GM12878 (cell line): Measurements from ENCODE around the gene AFG1L. TPM values are rescaled to one million over a fixed set of nuclear protein-coding genes. Genes with fewer than 3 reads are reported as not detected.
A peak's percentile ranks its signal among the peaks of the same experiment; 100 is the strongest.

Experiments used
- ATF7 ChIP-seq: fragments of 450-650 bp; IDR thresholded peaks from 2 replicates; pipeline ENCODE4 v1.6.1; 2016; ENCODE audit warnings: low read depth, mild to moderate bottlenecking
- BCL3 ChIP-seq: IDR thresholded peaks from 2 replicates; pipeline ENCODE4 v1.6.1; 2011; ENCODE audit warnings: borderline replicate concordance, low read depth, mild to moderate bottlenecking, moderate library complexity, low read length; ENCODE audit not compliant: insufficient read depth, poor library complexity, severe bottlenecking
- CBX3 ChIP-seq: fragments of 200-600 bp; sonication (generic); IDR thresholded peaks from 2 replicates; pipeline ENCODE4 v1.6.1; 2016; ENCODE audit warnings: low read depth, borderline replicate concordance
- CEBPZ ChIP-seq: fragments of 150-350 bp; IDR thresholded peaks from 2 replicates; pipeline ENCODE4 v1.6.1; 2016; ENCODE audit warnings: low read depth, low read length
- CTCF ChIP-seq, 3 experiments: IDR thresholded peaks in 2 of 3; conservative IDR thresholded peaks in 1 of 3; 2 replicates each; pipeline ENCODE4 v1.5.1; 2011; ENCODE audit warnings: low read depth in 3 of 3, low read length in 3 of 3, mild to moderate bottlenecking in 3 of 3, control low read depth in 2 of 3, moderate library complexity in 2 of 3, inconsistent platforms in 1 of 3, mixed read lengths in 1 of 3; ENCODE audit not compliant: control insufficient read depth in 2 of 3, insufficient read depth in 1 of 3; ENCODE audit errors: extremely low read depth in 1 of 3
- DPF2 ChIP-seq: fragments of 450-650 bp; IDR thresholded peaks from 2 replicates; pipeline ENCODE4 v1.6.1; 2017; ENCODE audit warnings: mild to moderate bottlenecking
- ELK1 ChIP-seq: IDR thresholded peaks from 2 replicates; pipeline ENCODE4 v1.6.1; 2012; ENCODE audit warnings: low read depth, low read length, improper control_type of control experiment
- MYB ChIP-seq: fragments of 150-350 bp; IDR thresholded peaks from 2 replicates; pipeline ENCODE4 v1.6.1; 2014; ENCODE audit warnings: mild to moderate bottlenecking, low read depth, low read length, borderline replicate concordance
- NFIC ChIP-seq: IDR thresholded peaks from 2 replicates; pipeline ENCODE4 v1.6.1; 2012; ENCODE audit warnings: low read depth, mild to moderate bottlenecking, inconsistent platforms, low read length, moderate library complexity
- NFXL1 ChIP-seq: fragments of 450-650 bp; IDR thresholded peaks from 2 replicates; pipeline ENCODE4 v1.6.1; 2017; ENCODE audit warnings: antibody characterized with exemption, mild to moderate bottlenecking, borderline replicate concordance
- NR2F1 ChIP-seq: fragments of 450-650 bp; conservative IDR thresholded peaks from 2 replicates; pipeline ENCODE4 v1.6.1; 2017; ENCODE audit warnings: mild to moderate bottlenecking
- PAX5 ChIP-seq: IDR thresholded peaks from 2 replicates; pipeline ENCODE4 v1.6.1; 2011; ENCODE audit warnings: low read depth, low read length, borderline replicate concordance
- RAD51 ChIP-seq: fragments of 450-650 bp; IDR thresholded peaks from 2 replicates; pipeline ENCODE4 v1.6.1; 2016; ENCODE audit warnings: moderate library complexity, mild to moderate bottlenecking, inconsistent platforms
- SMAD1 ChIP-seq: fragments of 450-650 bp; IDR thresholded peaks from 2 replicates; pipeline ENCODE4 v1.6.1; 2018; ENCODE audit warnings: mild to moderate bottlenecking, low read depth; ENCODE audit not compliant: partially characterized antibody
- SUZ12 ChIP-seq: fragments of 200-600 bp; sonication (generic); IDR thresholded peaks from one replicate; pipeline ENCODE4 v1.6.1; 2018; ENCODE audit warnings: antibody characterized with exemption, mild to moderate bottlenecking; ENCODE audit not compliant: unreplicated experiment
- USF2 ChIP-seq: IDR thresholded peaks from 2 replicates; pipeline ENCODE4 v1.6.1; 2011; ENCODE audit warnings: low read depth, low read length, improper control_type of control experiment, borderline replicate concordance
- YBX1 ChIP-seq: fragments of 450-650 bp; IDR thresholded peaks from 2 replicates; pipeline ENCODE4 v1.6.1; 2016; ENCODE audit warnings: antibody characterized with exemption
- ZNF217 ChIP-seq: fragments of 450-650 bp; IDR thresholded peaks from 2 replicates; pipeline ENCODE4 v1.6.1; 2017; ENCODE audit warnings: antibody characterized with exemption, mild to moderate bottlenecking
- ZNF274 ChIP-seq: IDR thresholded peaks from one replicate; pipeline ENCODE4 v1.8.0; 2011; ENCODE audit not compliant: insufficient read length, insufficient read depth
- polyA plus RNA-seq, 11 experiments: library from polyadenylated mRNA; depleted of rRNA in 4 of 11; unstranded in 6 of 11; stranded (reverse) in 5 of 11; fragments of >200 nt; fragmentation: Nextera tagmentation in 4 of 11; fragmentation: Illumina TruSeq in 1 of 11; extraction: Ambion mirVana in 4 of 11; extraction: Trizol in 1 of 11; gene quantifications; 1 replicate in 1 of 11; 2 replicates in 10 of 11; pipeline versions ENCODE4 v1.2.1 to v1.2.3, GENCODE V29; 2011 to 2016; ENCODE audit warnings: inconsistent platforms in 2 of 11, missing spikeins in 2 of 11, low read depth in 1 of 11
- total RNA-seq, 4 experiments: library from RNA; depleted of rRNA in 3 of 4; stranded (reverse); fragments of >200 nt in 3 of 4; fragmentation: Illumina TruSeq in 1 of 4; extraction: Trizol in 1 of 4; gene quantifications; 2 replicates each; pipeline versions ENCODE4 v1.2.1 to v1.2.3, GENCODE V29; 2013 to 2021

AFG1L gene
- total and polyA plus RNA-seq, 10 of the 15 experiments (the other 5 are each of a cell fraction or from before 2014, with no cell fraction given), result 2.3 to 9.0 (median 4.3) TPM

- TF ChIP-seq CTCF (IDR thresholded peaks at IDR 0.05 in 2 of 3, conservative IDR thresholded peaks at IDR 0.05 in 1 of 3; ENCODE audit: control insufficient read depth in 2 of 3, extremely low read depth in 1 of 3, insufficient read depth in 1 of 3, low read depth in 3 of 3, low read length in 3 of 3) (no peak), NFIC (0 out of 2 replicates have a peak, but pooled peaks have one; percentile 22), SUZ12 (no peak), RAD51 (no peak), BCL3 (no peak), ZNF217 (no peak), CEBPZ (no peak), NR2F1 (peak; percentile 73), DPF2 (peak; percentile 88), ATF7 (peak; percentile 99), PAX5 (peak; percentile 81), ELK1 (no peak; the same call in 1 of the 2 replicates), YBX1 (no peak), NFXL1 (no peak), ZNF274 (no peak), USF2 (no peak), CBX3 (no peak), SMAD1 (no peak), MYB (no peak)
Observed at GRCh38 chr6:108558372-108559096, 263.7 kb downstream of the AFG1L start (continued).
